ENCODE results near the gene NPIPA1. TPM values are rescaled to one million over a fixed set of nuclear protein-coding genes. Genes with fewer than 3 reads are reported as not detected.
A peak's percentile ranks its signal among the peaks of the same experiment; 100 is the strongest.
"Not testable (repeated sequence)": the region's sequence is repeated elsewhere in the genome, so short reads cannot be mapped to it uniquely, and the experiment has no call there.

NPIPA1 gene
- total RNA-seq, 1 donor from 2014 or later, result 91.6 TPM

DNA sequence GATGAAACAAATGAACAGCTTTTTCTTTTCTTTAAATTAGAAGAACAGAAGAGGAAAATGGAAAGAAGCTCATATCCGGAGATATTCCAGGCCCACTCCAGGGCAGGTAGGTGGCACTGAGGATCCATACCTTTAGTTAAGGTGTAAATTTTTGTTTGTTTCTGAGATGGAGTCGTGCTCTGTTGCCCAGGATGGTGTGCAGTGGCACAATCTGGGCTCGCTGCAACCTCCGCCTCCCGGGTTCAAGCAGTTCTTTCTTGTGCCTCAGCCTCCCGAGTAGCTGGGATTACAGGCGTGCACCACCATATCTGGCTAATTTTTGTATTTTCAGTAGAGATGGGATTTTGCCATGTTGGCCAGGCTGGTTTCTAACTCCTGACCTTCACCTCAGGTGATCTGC lies 61.1 kb downstream of the NPIPA1 start:
- H3K9me3 ChIP-seq; H3K27ac ChIP-seq; H3K4me3 ChIP-seq; H3K4me1 ChIP-seq; DNase-seq; H3K27me3 ChIP-seq; ATAC-seq; intact Hi-C loops (cut with DNase I): not testable (repeated sequence)
- H3K36me3 ChIP-seq, result peaks cover 31% of the 10 kb centered on the region

DNA sequence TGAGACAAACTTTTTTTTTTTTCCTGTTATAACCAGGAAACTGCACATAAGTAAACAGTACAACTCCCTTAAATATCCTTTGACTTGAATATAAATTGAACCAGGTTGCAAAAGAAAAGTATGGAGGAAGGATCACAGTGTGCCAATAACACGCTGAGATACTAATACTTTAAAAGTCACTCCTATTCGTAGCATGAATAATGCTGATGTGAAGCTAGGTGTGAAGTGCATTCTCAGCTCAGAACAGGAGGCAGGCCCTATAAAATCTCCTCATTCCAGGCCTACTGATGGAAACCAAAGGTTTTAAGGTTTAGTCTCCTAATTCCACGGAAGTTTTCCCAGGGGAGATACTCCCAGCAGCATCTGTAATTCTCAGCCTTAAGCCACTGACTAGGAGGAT lies 62.6 kb downstream of the NPIPA1 start:
- H3K27ac ChIP-seq; H3K4me3 ChIP-seq; H3K9me3 ChIP-seq; DNase-seq; H3K27me3 ChIP-seq; intact Hi-C loops (cut with DNase I); H3K4me1 ChIP-seq: not testable (repeated sequence)
- H3K36me3 ChIP-seq, result peaks cover 40% of the 10 kb centered on the region
- ATAC-seq, result peak; percentile 9

Small RNA genes lying within 50 kb of the gene (microRNA-seq; reads per million reads assigned to microRNA genes)
- gene MIR3180-1 (ENCODE audit: borderline microRNAs expressed), result not detected
- gene MIR3670-1 (ENCODE audit: borderline microRNAs expressed), result not detected
- not detected for gene MIR6511A1 (ENCODE audit: borderline microRNAs expressed)
- gene MIR6770-1 (ENCODE audit: borderline microRNAs expressed), result not detected

Other genes starting within 250 kb of the NPIPA1 start
- 6.6 TPM for gene PLA2G10, start 243.1 kb upstream of the NPIPA1 start, total RNA-seq
- gene NPIPA3, start 234.0 kb upstream of the NPIPA1 start, total RNA-seq, result 3.2 TPM
- gene NPIPA2, start 194.9 kb upstream of the NPIPA1 start, total RNA-seq, result 5.9 TPM
- gene NOMO1, start 103.7 kb upstream of the NPIPA1 start, total RNA-seq, result 70.7 TPM
- 100 TPM for gene PDXDC1, start 37.6 kb downstream of the NPIPA1 start, total RNA-seq
- 38.4 TPM for gene NTAN1, start 118.6 kb downstream of the NPIPA1 start, total RNA-seq
- 27.6 TPM for gene RRN3, start 156.8 kb downstream of the NPIPA1 start, total RNA-seq